Activated B cell treated with CpG ODN at 0.5 μM for 24 hours (primary cell): ENCODE data around the gene CBLB. TPM values are rescaled to one million over a fixed set of nuclear protein-coding genes. Genes with fewer than 3 reads are reported as not detected.
A peak's percentile ranks its signal among the peaks of the same experiment; 100 is the strongest.
"Not testable (repeated sequence)": the region's sequence is repeated elsewhere in the genome, so short reads cannot be mapped to it uniquely, and the experiment has no call there.

Experiments
- ATAC-seq: fragments of 200-7000 bp; cut with Tn5 transposase; one replicate; pipeline ENCODE4 v1.10.0; 2021; ENCODE audit warnings: low read depth, mild to moderate bottlenecking, moderate library complexity
- CTCF ChIA-PET: fragments of 350-600 bp; sonication (Branson Sonifier 250); formaldehyde crosslinking; loops from one replicate; lab custom pipeline; 2021; ENCODE audit warnings: antibody characterized with exemption; lab: Charles Lee
- POLR2A ChIA-PET: fragments of 350-600 bp; sonication (Branson Sonifier 250); formaldehyde crosslinking; loops from one replicate; lab custom pipeline; 2021; ENCODE audit warnings: antibody characterized with exemption; lab: Charles Lee
- DNase-seq: peaks from one replicate; pipeline ENCODE4 v3.0.0; 2022
- H3K27ac Mint-ChIP-seq: one replicate; pipeline ENCODE4 v1.8.0; 2020; ENCODE audit warnings: mixed read lengths
- H3K27me3 Mint-ChIP-seq: one replicate; pipeline ENCODE4 v1.8.0; 2021; ENCODE audit warnings: mixed read lengths
- H3K36me3 Mint-ChIP-seq: one replicate; pipeline ENCODE4 v1.8.0; 2021; ENCODE audit warnings: low read depth, mixed read lengths
- H3K4me1 Mint-ChIP-seq: one replicate; pipeline ENCODE4 v1.8.0; 2021; ENCODE audit warnings: mixed read lengths
- H3K4me3 Mint-ChIP-seq: one replicate; pipeline ENCODE4 v1.8.0; 2020; ENCODE audit warnings: mild to moderate bottlenecking, mixed read lengths
- H3K9me3 Mint-ChIP-seq: one replicate; pipeline ENCODE4 v1.8.0; 2020; ENCODE audit warnings: mixed read lengths
- CTCF ChIP-seq: fragments of 200-600 bp; IDR thresholded peaks from one replicate; pipeline ENCODE4 v1.8.0; 2022; ENCODE audit warnings: antibody characterized with exemption, mild to moderate bottlenecking
- intact Hi-C: fragments of 100-400 bp; cut with micrococcal nuclease; formaldehyde crosslinking; loops from one replicate; pipeline ENCODE4 v1.15.1; 2024
- total RNA-seq: library from RNA; stranded (reverse); gene quantifications from 2 replicates; pipeline ENCODE4 v1.2.3, GENCODE V29; 2022

Gene CBLB
- total RNA-seq, 1 donor from 2014 or later: 78.1 TPM

GRCh38 chr3:105823149-105823867, 45.5 kb downstream of the CBLB start:
- Mint-ChIP-seq H3K4me1 (peaks cover 63% of the 10 kb centered on the region), H3K27me3 (no peaks in the 10 kb centered on the region), H3K36me3 (peaks cover 39% of the 10 kb centered on the region), H3K4me3 (no peak overlapping the region), H3K27ac (peak overlapping the region; percentile 51), H3K9me3 (no peaks in the 10 kb centered on the region)
- no peak for TF ChIP-seq CTCF
- ATAC-seq: peak; percentile 37
- ChIA-PET POLR2A (interaction anchor here (1.1 to 2.0 kb wide), 2 partner anchors 14 to 45 kb away, joined by 3 to 6 read pairs; no protein-coding TSS in a partner anchor), CTCF (no interaction called here)
- intact Hi-C loops: loop anchor here (1.0 kb wide), 1 partner anchor 14 kb away; no protein-coding TSS in a partner anchor
- no peak for DNase-seq

GRCh38 chr3:105822171-105823123, 46.4 kb downstream of the CBLB start:
- Mint-ChIP-seq H3K4me1 (peaks cover 60% of the 10 kb centered on the region), H3K27me3 (no peaks in the 10 kb centered on the region), H3K4me3 (peak overlapping the region; percentile 16), H3K9me3 (no peaks in the 10 kb centered on the region), H3K27ac (peak overlapping the region; percentile 51), H3K36me3 (peaks cover 39% of the 10 kb centered on the region)
- DNase-seq (no peak), ATAC-seq (no peak)
- no peak for TF ChIP-seq CTCF
- POLR2A ChIA-PET: interaction anchor here (0.6 to 2.0 kb wide), 2 partner anchors 11 to 45 kb away, joined by 3 to 6 read pairs; no protein-coding TSS in a partner anchor
- CTCF ChIA-PET: interaction anchor here (1.2 kb wide), 1 partner anchor 15 kb away, joined by 5 read pairs; no protein-coding TSS in a partner anchor
- intact Hi-C loops: loop anchor here (1.0 kb wide), 2 partner anchors 9 to 15 kb away; no protein-coding TSS in a partner anchor

- Mint-ChIP-seq H3K9me3 (no peaks in the 10 kb centered on the region), H3K27ac (no peak overlapping the region), H3K27me3 (no peaks in the 10 kb centered on the region), H3K4me3 (no peak overlapping the region), H3K36me3 (peaks cover 37% of the 10 kb centered on the region), H3K4me1 (peaks cover 63% of the 10 kb centered on the region)
- DNase-seq (no peak), ATAC-seq (no peak)
- ChIA-PET POLR2A (no interaction called here), CTCF (no interaction called here)
- no peak for TF ChIP-seq CTCF
- intact Hi-C loops: no loop called here
Observed at GRCh38 chr3:105821433-105821832, 47.4 kb downstream of the CBLB start.

- TF ChIP-seq CTCF: no peak
- Mint-ChIP-seq H3K9me3 (peaks cover 2% of the 10 kb centered on the region), H3K27ac (peak overlapping the region; percentile 24), H3K4me3 (no peak overlapping the region), H3K4me1 (peaks cover 57% of the 10 kb centered on the region), H3K36me3 (peaks cover 24% of the 10 kb centered on the region), H3K27me3 (no peaks in the 10 kb centered on the region)
- POLR2A ChIA-PET: no interaction called here
- CTCF ChIA-PET: no interaction called here
- intact Hi-C loops: loop anchor here (1.0 kb wide), 1 partner anchor 9 kb away; no protein-coding TSS in a partner anchor
- ATAC-seq (no peak), DNase-seq (no peak)
Observed at GRCh38 chr3:105816833-105817232, 52.0 kb downstream of the CBLB start.

GRCh38 chr3:105815331-105815730, 53.5 kb downstream of the CBLB start:
- Mint-ChIP-seq H3K4me1 (peaks cover 57% of the 10 kb centered on the region), H3K4me3 (peak overlapping the region; percentile 21), H3K27ac (peak overlapping the region; percentile 22), H3K36me3 (peaks cover 21% of the 10 kb centered on the region)
- intact Hi-C loops, CTCF ChIA-PET, ATAC-seq, H3K9me3 Mint-ChIP-seq, POLR2A ChIA-PET, H3K27me3 Mint-ChIP-seq, DNase-seq: not testable (repeated sequence)
